ENCODE data around the gene HTRA2. TPM values are rescaled to one million over a fixed set of nuclear protein-coding genes. Genes with fewer than 3 reads are reported as not detected.
A peak's percentile ranks its signal among the peaks of the same experiment; 100 is the strongest.
"Not testable (repeated sequence)": the region's sequence is repeated elsewhere in the genome, so short reads cannot be mapped to it uniquely, and the experiment has no call there.

The HTRA2 gene
- total and polyA plus RNA-seq, 12 donors = 19.1 to 47.4 (median 36.7) TPM

DNA sequence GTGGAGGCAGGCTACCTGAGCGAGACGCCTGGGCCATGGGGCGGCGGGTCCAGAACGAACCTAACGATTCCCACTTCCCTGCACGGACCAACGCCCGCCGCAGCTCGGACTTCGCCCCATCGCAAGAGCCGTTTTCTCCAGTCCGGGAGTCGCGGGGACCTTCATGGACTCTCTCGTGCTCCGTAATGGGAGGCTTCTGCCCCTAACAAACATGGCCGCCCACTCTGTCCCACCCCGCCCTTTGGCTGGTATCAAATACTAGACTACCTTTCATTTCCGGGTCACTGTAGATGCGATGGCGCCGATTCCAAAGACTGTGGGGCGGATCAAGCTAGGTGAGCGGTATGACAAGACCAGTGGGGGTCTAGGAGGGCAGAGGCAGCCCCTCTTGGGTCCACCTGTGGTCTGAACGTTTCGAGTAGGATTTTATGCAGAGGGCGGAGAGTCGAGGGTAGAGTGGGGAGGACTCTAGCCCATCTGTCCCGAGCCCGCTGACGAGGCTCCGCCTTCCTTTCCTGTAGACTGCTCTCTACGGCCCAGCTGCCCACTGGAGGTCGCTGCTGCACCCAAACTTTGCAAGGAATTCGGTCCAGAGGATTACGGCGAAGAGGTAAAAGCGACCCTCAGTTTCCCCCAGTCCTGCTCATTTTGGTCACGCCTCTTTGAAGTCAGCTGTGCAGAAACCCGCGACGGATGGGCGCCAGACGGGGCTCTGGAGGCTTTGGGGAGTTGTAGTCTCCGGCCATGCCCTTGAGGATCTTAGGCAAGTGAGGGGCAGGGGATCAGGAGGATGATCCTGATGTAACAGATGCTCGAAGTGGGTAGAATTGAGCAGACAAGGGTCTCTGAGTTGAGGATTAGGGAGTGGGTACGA is 46.7 kb upstream of the HTRA2 start, which contains the start of the genes CCDC142 and TTC31:
Gene CCDC142, minus strand, starts transcription at position 198 of the 874 bp plus-strand sequence. Its CDS starts 161 bp downstream, at position 37.
Gene TTC31, plus strand, starts transcription at position 281 of the 874 bp plus-strand sequence. Its CDS starts 15 bp downstream, at position 296.
- intact Hi-C loops (cut with DNase I) = loop anchor here (5.0 kb wide), 1 partner anchor 104 kb away; no protein-coding TSS in a partner anchor
- H3K27me3 ChIP-seq = no peaks in the 10 kb centered on the region
- H3K4me1 ChIP-seq (replicated peaks in 1 of 2) = peaks cover 13 to 25% of the 10 kb centered on the region in 2 donors
- peak within 1 kb of the TSS; percentile 72 to 99 (median 89) for H3K4me3 ChIP-seq
- H3K27ac ChIP-seq = peak within 1 kb of the TSS; percentile 62 to 93 (median 83)
- TF ChIP-seq, protein P1, sequence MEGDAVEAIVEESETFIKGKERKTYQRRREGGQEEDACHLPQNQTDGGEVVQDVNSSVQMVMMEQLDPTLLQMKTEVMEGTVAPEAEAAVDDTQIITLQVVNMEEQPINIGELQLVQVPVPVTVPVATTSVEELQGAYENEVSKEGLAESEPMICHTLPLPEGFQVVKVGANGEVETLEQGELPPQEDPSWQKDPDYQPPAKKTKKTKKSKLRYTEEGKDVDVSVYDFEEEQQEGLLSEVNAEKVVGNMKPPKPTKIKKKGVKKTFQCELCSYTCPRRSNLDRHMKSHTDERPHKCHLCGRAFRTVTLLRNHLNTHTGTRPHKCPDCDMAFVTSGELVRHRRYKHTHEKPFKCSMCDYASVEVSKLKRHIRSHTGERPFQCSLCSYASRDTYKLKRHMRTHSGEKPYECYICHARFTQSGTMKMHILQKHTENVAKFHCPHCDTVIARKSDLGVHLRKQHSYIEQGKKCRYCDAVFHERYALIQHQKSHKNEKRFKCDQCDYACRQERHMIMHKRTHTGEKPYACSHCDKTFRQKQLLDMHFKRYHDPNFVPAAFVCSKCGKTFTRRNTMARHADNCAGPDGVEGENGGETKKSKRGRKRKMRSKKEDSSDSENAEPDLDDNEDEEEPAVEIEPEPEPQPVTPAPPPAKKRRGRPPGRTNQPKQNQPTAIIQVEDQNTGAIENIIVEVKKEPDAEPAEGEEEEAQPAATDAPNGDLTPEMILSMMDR (IDR thresholded peaks at IDR 0.05) = peak; percentile 67 to 95 (median 88)
- peak; percentile 29 to 45 for TF ChIP-seq POLR2A (IDR thresholded peaks at IDR 0.05)
- H3K9me3 ChIP-seq (replicated peaks in 1 of 3) = no peaks in the 10 kb centered on the region
- H3K36me3 ChIP-seq (replicated peaks in 1 of 2) = peaks cover 0 to 31% of the 10 kb centered on the region in 2 donors
- DNase-seq = peak; percentile 95 to 99 (median 97)
- WGBS, 4 donors = 0 to 1% (median 1%) methylated on average over 16 to 50 of the region's 50 CpGs

DNA sequence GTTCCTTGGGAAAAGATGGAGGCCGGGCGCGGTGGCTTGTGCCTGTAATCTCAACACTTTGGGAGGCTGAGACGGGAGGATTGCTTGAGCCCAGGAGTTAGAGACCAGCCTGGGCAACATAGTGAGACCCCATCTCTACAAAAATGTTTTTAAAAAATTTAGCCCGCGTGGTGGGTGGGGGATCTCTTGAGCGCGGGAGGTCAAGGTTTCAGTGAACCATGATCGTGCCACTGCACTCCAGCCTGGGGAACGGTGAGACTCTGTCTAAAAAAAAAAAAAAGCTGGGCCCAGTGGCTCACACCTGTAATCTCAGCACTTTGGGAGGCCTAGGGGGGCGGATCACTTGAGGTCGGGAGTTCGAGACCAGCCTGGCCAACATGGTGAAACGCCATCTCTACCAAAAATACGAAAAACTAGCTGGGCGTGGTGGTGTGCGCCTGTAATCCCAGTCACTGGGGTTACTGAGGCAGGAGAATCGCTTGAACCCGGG is 46.0 kb upstream of the HTRA2 start:
- H3K4me3 ChIP-seq = peak overlapping the region in 3 of 4 donors; percentile 72 to 94 (median 84)
- H3K27ac ChIP-seq = not testable (repeated sequence)

DNA sequence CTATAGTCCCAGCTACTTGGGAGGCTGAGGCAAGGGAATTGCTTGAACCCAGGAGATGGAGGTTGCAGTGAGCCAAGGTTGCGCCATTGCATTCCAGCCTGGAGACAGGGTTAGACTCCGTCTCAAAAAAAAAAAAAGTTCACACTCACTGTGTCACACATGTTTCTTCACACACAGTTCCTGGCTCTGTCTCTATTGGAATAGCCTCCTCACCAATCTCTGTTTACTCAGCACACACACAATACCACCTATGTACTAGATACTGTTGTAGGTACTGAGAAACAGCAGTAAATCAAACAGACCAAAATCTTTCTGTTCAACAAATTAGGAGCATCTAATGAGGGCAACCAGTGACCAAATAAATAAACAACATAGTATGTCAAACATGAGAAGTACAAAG is 43.6 kb upstream of the HTRA2 start:
- no peak overlapping the region for H3K4me3 ChIP-seq
- no peak for DNase-seq
- TF ChIP-seq POLR2A (IDR thresholded peaks at IDR 0.05) = no peak
- TF ChIP-seq, protein P1 (IDR thresholded peaks at IDR 0.05) = no peak
- intact Hi-C loops (cut with DNase I) = loop anchor here in 1 of 2 donors (5.0 kb wide), 1 partner anchor 41 kb away; the partner anchor contains the start of genes AUP1, DQX1 and HTRA2
- H3K27me3 ChIP-seq = no peaks in the 10 kb centered on the region
- H3K9me3 ChIP-seq (replicated peaks in 1 of 3) = no peaks in the 10 kb centered on the region
- WGBS, 4 donors = 81 to 95% (median 91%) methylated on average over 2 of the region's 2 CpGs
- peaks cover 13 to 20% of the 10 kb centered on the region in 2 donors for H3K4me1 ChIP-seq (replicated peaks in 1 of 2)
- H3K36me3 ChIP-seq (replicated peaks in 1 of 2) = peaks cover 0 to 31% of the 10 kb centered on the region in 2 donors
- H3K27ac ChIP-seq = no peak overlapping the region

More for the DNA sequence above, 46.0 kb upstream of the HTRA2 start:
- not testable (repeated sequence) for H3K9me3 ChIP-seq (replicated peaks in 1 of 3); H3K27me3 ChIP-seq; DNase-seq
- Histone ChIP-seq H3K36me3 (replicated peaks in 1 of 2) (peaks cover 0 to 31% of the 10 kb centered on the region in 2 donors), H3K4me1 (replicated peaks in 1 of 2) (peaks cover 13 to 25% of the 10 kb centered on the region in 2 donors)
- intact Hi-C loops (cut with DNase I) = loop anchor here (5.0 kb wide), 1 partner anchor 104 kb away; no protein-coding TSS in a partner anchor
- WGBS, 4 donors = 65 to 74% (median 70%) methylated on average over 19 of the region's 19 CpGs

DNA sequence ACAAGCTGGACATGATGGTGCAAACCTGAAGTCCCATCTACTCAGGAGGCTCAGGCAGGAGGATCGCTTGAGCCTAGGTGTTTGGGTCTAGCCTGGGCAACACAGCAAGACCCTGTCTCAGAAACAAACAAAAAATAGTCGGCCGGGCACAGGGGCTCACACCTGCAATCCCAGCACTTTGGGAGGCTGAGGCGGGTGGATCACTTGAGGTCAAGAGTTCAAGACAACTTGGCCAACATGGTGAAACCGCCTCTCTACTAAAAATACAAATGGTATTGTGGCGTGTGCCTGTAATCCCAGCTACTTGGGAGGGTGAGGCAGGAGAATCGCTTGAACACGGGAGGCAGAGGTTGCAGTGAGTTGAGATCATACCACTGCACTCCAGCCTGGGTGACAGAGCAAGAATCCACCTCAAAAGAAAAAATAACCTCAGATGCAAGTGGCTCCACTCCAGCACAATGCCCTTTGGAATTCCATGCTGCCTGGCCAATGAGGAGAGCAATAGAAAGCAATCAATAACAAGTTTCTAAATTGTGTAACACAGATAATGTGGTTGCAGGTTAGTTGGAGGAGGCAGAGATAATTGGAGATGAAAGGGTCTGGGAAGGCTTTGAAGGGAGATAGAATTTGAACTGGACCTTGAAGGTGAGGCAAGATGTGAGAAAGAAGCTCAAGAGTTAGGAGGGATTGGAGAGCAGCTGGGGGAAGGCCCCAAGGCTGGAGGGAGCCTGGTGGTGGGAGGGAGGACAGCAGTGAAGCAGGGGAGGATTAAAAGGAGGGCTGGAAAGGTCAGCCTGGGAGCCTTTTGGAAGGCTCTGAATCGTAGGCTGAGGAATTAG is 40.9 kb upstream of the HTRA2 start:
- H3K27me3 ChIP-seq = no peaks in the 10 kb centered on the region
- intact Hi-C loops (cut with DNase I) = loop anchor here in 1 of 2 donors (5.0 kb wide), 1 partner anchor 38 kb away; the partner anchor contains the start of genes AUP1, DQX1 and HTRA2
- no peak for DNase-seq

More for the DNA sequence above, 40.9 kb upstream of the HTRA2 start:
- WGBS, 4 donors = 84 to 92% (median 88%) methylated on average over 6 to 9 of the region's 9 CpGs
- H3K4me1 ChIP-seq (replicated peaks in 1 of 2) = peaks cover 0 to 5% of the 10 kb centered on the region in 2 donors
- H3K9me3 ChIP-seq (replicated peaks in 1 of 3) = no peaks in the 10 kb centered on the region
- TF ChIP-seq, protein P1 (IDR thresholded peaks at IDR 0.05) = no peak
- TF ChIP-seq POLR2A (IDR thresholded peaks at IDR 0.05) = no peak
- peaks cover 0 to 58% of the 10 kb centered on the region in 2 donors for H3K36me3 ChIP-seq (replicated peaks in 1 of 2)
- H3K27ac ChIP-seq = no peak overlapping the region
- H3K4me3 ChIP-seq = no peak overlapping the region
